ENCODE measurements around the gene KCNH8. TPM values are rescaled to one million over a fixed set of nuclear protein-coding genes. Genes with fewer than 3 reads are reported as not detected.
A peak's percentile ranks its signal among the peaks of the same experiment; 100 is the strongest.

Gene KCNH8
- total RNA-seq, 2 experiments from 2014 or later: 0.44 to 0.59 TPM

GRCh38 chr3:19543212-19543841 lies 395.0 kb downstream of the KCNH8 start:
- H4K20me1 ChIP-seq (ENCODE audit: insufficient read depth, low read length): no peaks in the 10 kb centered on the region
- H3K4me3 ChIP-seq (ENCODE audit: low read depth, low read length, poor library complexity, severe bottlenecking): peak overlapping the region; percentile 5
- BruUV-seq (replicated peaks): no TSS peak
- DNase-seq (ENCODE audit: low spot score): peak; percentile 73
- peak overlapping the region; percentile 95 for H3K27ac ChIP-seq (ENCODE audit: low read depth, low read length, poor library complexity, severe bottlenecking)
- H3K4me2 ChIP-seq (ENCODE audit: low read length): peak overlapping the region; percentile 43
- CTCF ChIA-PET (ENCODE audit: unreplicated experiment): interaction anchor here (0.7 to 4.0 kb wide), 2 partner anchors 196 kb away, joined by 5 to 34 read pairs; no protein-coding TSS in a partner anchor
- H3K9me3 ChIP-seq (ENCODE audit: low read length): no peaks in the 10 kb centered on the region; the same call in 1 of the 2 replicates
- POLR2A ChIA-PET: interaction anchor here (0.6 to 1.2 kb wide), 3 partner anchors 12 to 341 kb away, joined by 3 to 4 read pairs (median 3); no protein-coding TSS in a partner anchor
- peaks cover 56% of the 10 kb centered on the region for H3K4me1 ChIP-seq (ENCODE audit: insufficient read depth, low read length, poor library complexity, severe bottlenecking)
- intact Hi-C loops (cut with micrococcal nuclease; ENCODE audit: unreplicated experiment): loop anchor here (1.0 to 10.0 kb wide), 11 partner anchors 15 to 644 kb away; partner anchors contain the start of genes RAB5A and SGO1
- no peaks in the 10 kb centered on the region for H3K36me3 ChIP-seq (ENCODE audit: insufficient read depth, low read length)
- TF ChIP-seq CTCF (conservative IDR thresholded peaks at IDR 0.05; ENCODE audit: low read length): peak; percentile 97
- TF ChIP-seq EZH2phosphoT487 (IDR thresholded peaks at IDR 0.05; ENCODE audit: borderline replicate concordance, low read depth, low read length): no peak
- H3K9me2 ChIP-seq (ENCODE audit: insufficient read depth, low read length): no peaks in the 10 kb centered on the region
- no peaks in the 10 kb centered on the region for H3K79me2 ChIP-seq (ENCODE audit: insufficient read depth, low read depth, low read length)
- H2AFZ ChIP-seq (ENCODE audit: low read length): peak overlapping the region; percentile 96

GRCh38 chr3:19547665-19548464 lies 399.6 kb downstream of the KCNH8 start:
- Histone ChIP-seq H3K9me3 (ENCODE audit: low read length) (no peaks in the 10 kb centered on the region), H3K36me3 (ENCODE audit: insufficient read depth, low read length) (no peaks in the 10 kb centered on the region), H3K27ac (ENCODE audit: low read depth, low read length, poor library complexity, severe bottlenecking) (no peak overlapping the region), H2AFZ (ENCODE audit: low read length) (peak overlapping the region; percentile 41; the same call in 1 of the 2 replicates), H4K20me1 (ENCODE audit: insufficient read depth, low read length) (no peaks in the 10 kb centered on the region), H3K4me3 (ENCODE audit: low read depth, low read length, poor library complexity, severe bottlenecking) (no peak overlapping the region), H3K4me1 (ENCODE audit: insufficient read depth, low read length, poor library complexity, severe bottlenecking) (peaks cover 11% of the 10 kb centered on the region), H3K4me2 (ENCODE audit: low read length) (no peak overlapping the region), H3K79me2 (ENCODE audit: insufficient read depth, low read depth, low read length) (no peaks in the 10 kb centered on the region), H3K9me2 (ENCODE audit: insufficient read depth, low read length) (no peaks in the 10 kb centered on the region)
- BruUV-seq (replicated peaks): no TSS peak
- DNase-seq (ENCODE audit: low spot score): no peak
- POLR2A ChIA-PET: interaction anchor here (0.5 to 3.4 kb wide), 12 partner anchors 8 to 200 kb away, joined by 3 to 17 read pairs (median 4); no protein-coding TSS in a partner anchor
- CTCF ChIA-PET (ENCODE audit: unreplicated experiment): interaction anchor here (0.7 kb wide), 1 partner anchor 14 kb away, joined by 3 read pairs; no protein-coding TSS in a partner anchor
- TF ChIP-seq EZH2phosphoT487 (IDR thresholded peaks at IDR 0.05; ENCODE audit: borderline replicate concordance, low read depth, low read length) (no peak), CTCF (conservative IDR thresholded peaks at IDR 0.05; ENCODE audit: low read length) (no peak)
- intact Hi-C loops (cut with micrococcal nuclease; ENCODE audit: unreplicated experiment): loop anchor here (10.0 kb wide), 2 partner anchors 293 to 397 kb away; partner anchors contain the start of gene RAB5A

Measured in OCI-LY7 (cell line).